ENCODE results near the gene PLLP.
"Not testable (repeated sequence)": the region's sequence is repeated elsewhere in the genome, so short reads cannot be mapped to it uniquely, and the experiment has no call there.

Gene PLLP

DNA sequence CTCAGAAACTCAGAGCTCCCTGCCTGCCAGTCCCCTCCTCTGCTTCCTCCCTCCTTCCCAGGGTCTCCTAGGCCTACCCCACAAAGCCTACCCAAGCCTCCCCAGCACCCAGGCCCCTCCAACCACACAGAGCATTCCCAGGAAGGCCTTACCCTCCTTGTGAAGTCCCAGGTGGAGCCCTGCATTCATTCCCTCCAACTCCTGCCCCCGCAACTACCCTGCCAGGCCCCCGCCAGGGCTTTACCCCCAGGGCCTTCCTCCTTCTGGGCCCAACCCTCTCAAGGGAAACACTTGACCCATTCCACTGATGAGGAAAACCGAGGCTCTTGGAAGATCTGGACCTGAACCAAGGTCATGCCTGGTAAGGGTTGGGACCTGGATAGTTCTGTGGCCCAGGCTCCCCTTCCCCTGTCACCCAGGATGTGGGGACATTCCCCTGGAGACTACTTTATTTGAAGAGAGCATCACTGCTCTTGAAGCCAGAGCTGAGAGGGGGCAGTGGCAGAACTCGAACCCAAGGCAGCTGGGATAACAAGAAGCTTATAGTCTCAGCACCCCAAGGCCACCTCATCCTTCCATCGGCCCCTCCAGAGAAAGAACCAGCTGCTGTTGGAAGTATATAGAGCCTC is 12.5 kb downstream of the PLLP start:
- no peak for DNase-seq (ENCODE audit: insufficient read length, low spot score)
- FAIRE-seq = no peak
- TF ChIP-seq, protein P1, sequence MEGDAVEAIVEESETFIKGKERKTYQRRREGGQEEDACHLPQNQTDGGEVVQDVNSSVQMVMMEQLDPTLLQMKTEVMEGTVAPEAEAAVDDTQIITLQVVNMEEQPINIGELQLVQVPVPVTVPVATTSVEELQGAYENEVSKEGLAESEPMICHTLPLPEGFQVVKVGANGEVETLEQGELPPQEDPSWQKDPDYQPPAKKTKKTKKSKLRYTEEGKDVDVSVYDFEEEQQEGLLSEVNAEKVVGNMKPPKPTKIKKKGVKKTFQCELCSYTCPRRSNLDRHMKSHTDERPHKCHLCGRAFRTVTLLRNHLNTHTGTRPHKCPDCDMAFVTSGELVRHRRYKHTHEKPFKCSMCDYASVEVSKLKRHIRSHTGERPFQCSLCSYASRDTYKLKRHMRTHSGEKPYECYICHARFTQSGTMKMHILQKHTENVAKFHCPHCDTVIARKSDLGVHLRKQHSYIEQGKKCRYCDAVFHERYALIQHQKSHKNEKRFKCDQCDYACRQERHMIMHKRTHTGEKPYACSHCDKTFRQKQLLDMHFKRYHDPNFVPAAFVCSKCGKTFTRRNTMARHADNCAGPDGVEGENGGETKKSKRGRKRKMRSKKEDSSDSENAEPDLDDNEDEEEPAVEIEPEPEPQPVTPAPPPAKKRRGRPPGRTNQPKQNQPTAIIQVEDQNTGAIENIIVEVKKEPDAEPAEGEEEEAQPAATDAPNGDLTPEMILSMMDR (IDR thresholded peaks at IDR 0.05; ENCODE audit: insufficient read depth, missing control alignments) = no peak

GRCh38 chr16:57271063-57271345 is 13.5 kb downstream of the PLLP start:
- FAIRE-seq = no peak
- DNase-seq (ENCODE audit: insufficient read length, low spot score) = no peak
- TF ChIP-seq, protein P1 (IDR thresholded peaks at IDR 0.05; ENCODE audit: insufficient read depth, missing control alignments) = no peak

- FAIRE-seq = no peak
- TF ChIP-seq, protein P1 (IDR thresholded peaks at IDR 0.05; ENCODE audit: insufficient read depth, missing control alignments) = no peak
- no peak for DNase-seq (ENCODE audit: insufficient read length, low spot score)
Measured at GRCh38 chr16:57270221-57271062, 14.0 kb downstream of the PLLP start.

- no peak for DNase-seq (ENCODE audit: insufficient read length, low spot score)
- FAIRE-seq = no peak
- TF ChIP-seq, protein P1 (IDR thresholded peaks at IDR 0.05; ENCODE audit: insufficient read depth, missing control alignments) = no peak
Measured at GRCh38 chr16:57268804-57269800, 15.4 kb downstream of the PLLP start.

DNA sequence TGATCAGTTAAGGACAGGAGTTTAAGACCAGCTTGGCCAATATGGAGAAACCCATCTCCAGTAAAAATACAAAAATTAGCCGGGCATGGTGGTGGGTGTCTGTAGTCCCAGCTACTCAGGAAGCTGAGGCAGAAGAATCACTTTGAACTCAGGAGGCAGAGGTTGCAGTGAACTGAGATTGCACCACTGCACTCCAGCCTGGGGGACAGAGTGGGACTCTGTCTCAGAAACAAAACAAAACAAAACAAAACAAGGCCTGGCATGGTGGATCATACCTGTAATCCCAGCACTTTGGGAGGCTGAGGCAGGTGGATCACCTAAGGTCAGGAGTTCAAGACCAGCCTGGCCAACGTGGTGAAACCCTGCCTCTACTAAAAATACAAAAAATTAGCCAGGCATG is 17.1 kb downstream of the PLLP start:
- DNase-seq (ENCODE audit: insufficient read length, low spot score); FAIRE-seq: not testable (repeated sequence)

DNA sequence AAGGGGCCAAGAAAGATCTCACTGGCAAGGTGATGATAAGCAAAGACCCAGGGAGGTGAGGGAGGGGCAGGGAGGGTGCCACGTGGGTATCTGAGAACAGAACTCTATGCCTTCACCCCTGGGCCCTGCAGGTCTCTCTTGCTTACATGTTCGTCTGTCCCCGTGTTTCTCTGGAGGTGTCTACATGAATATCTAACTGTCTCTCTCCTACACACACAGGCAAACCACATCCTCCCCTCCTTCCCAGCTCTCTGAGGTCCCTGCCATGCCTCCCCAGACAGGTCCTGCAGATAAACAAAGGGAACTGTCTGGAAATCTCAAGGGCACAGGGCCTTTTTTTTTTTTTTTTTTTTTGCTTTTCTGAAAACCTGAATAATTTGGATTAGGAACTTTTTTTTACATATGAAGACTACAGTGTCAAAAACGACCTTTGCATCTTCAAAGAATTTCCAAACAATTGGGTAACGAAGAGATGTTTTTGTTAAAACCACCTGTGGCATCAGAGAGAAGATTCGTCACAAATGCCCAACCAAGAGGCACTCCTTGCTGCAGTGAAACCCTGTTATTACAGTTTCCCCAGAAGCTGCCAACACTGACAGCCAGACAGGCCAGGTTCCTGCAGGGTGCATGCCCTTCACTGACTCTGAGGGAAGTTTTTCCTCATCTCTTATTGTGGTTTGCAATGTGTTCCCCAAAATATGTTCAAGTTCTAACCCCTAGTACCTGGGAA is 17.8 kb downstream of the PLLP start:
- FAIRE-seq = no peak
- no peak for DNase-seq (ENCODE audit: insufficient read length, low spot score)
- TF ChIP-seq, protein P1 (IDR thresholded peaks at IDR 0.05; ENCODE audit: insufficient read depth, missing control alignments) = no peak
